Measurements from ENCODE around the gene CREBBP. TPM values are rescaled to one million over a fixed set of nuclear protein-coding genes. Genes with fewer than 3 reads are reported as not detected.

Gene CREBBP
- polyA plus RNA-seq, 1 donor (not counting 4 experiments of a cell fraction or from before 2014, with no cell fraction given) = 5.0 TPM

DNA sequence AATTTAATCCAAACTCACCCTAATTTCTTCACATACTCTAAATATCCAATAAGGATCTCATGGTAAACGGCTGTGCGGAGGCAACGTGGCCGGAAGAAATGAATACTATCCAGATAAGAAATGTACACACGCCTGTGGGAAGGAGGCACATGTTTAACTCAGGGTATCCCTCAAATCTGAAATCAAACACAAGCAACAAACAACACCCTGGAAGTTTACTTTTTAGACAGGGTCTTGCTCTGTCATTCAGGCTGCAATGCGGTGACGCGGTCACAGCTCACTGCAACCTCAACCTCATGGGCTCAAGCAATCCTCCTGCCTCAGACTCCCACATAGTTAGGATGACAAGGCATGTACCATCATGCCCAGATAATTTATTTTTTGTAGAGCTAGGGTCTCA, 142.0 kb downstream of the CREBBP start:
- Histone ChIP-seq H3K36me3 (ENCODE audit: control insufficient read depth in 2 of 2, extremely low read depth in 1 of 2, insufficient read depth in 2 of 2, low read length in 2 of 2) (peaks cover 34 to 47% of the 10 kb centered on the region in 2 experiments), H2AFZ (ENCODE audit: control insufficient read depth, low read length) (no peak overlapping the region), H3K27ac (ENCODE audit: control insufficient read depth, insufficient read depth, low read length) (no peak overlapping the region), H3K79me2 (ENCODE audit: control insufficient read depth, insufficient read depth, low read length) (no peaks in the 10 kb centered on the region), H3K9me1 (ENCODE audit: control insufficient read depth, extremely low read depth, insufficient read depth, low read length) (no peaks in the 10 kb centered on the region), H4K20me1 (ENCODE audit: control insufficient read depth, extremely low read depth, insufficient read depth, low read length) (no peaks in the 10 kb centered on the region), H3K9ac (ENCODE audit: control insufficient read depth, extremely low read depth, insufficient read depth, low read length) (no peak overlapping the region), H3K27me3 (ENCODE audit: control insufficient read depth, extremely low read depth, insufficient read depth, low read length) (no peaks in the 10 kb centered on the region), H3K4me3 (ENCODE audit: control insufficient read depth in 2 of 3, extremely low read depth in 1 of 3, insufficient read depth in 2 of 3, low read depth in 1 of 3, low read length in 3 of 3) (no peak overlapping the region), H3K4me1 (ENCODE audit: control insufficient read depth, extremely low read depth, insufficient read depth, low read length) (no peaks in the 10 kb centered on the region), H3K9me3 (ENCODE audit: control insufficient read depth, low read depth, low read length) (no peaks in the 10 kb centered on the region), H3K4me2 (ENCODE audit: control insufficient read depth, extremely low read depth, insufficient read depth, low read depth, low read length) (no peak overlapping the region)
- TF ChIP-seq, protein P1, sequence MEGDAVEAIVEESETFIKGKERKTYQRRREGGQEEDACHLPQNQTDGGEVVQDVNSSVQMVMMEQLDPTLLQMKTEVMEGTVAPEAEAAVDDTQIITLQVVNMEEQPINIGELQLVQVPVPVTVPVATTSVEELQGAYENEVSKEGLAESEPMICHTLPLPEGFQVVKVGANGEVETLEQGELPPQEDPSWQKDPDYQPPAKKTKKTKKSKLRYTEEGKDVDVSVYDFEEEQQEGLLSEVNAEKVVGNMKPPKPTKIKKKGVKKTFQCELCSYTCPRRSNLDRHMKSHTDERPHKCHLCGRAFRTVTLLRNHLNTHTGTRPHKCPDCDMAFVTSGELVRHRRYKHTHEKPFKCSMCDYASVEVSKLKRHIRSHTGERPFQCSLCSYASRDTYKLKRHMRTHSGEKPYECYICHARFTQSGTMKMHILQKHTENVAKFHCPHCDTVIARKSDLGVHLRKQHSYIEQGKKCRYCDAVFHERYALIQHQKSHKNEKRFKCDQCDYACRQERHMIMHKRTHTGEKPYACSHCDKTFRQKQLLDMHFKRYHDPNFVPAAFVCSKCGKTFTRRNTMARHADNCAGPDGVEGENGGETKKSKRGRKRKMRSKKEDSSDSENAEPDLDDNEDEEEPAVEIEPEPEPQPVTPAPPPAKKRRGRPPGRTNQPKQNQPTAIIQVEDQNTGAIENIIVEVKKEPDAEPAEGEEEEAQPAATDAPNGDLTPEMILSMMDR (optimal IDR thresholded peaks at IDR 0.05 in 1 of 3, IDR thresholded peaks at IDR 0.05 in 1 of 3, conservative IDR thresholded peaks at IDR 0.05 in 1 of 3; ENCODE audit: extremely low read depth in 1 of 3, insufficient read depth in 2 of 3, low read length in 3 of 3) = no peak
- no peak for TF ChIP-seq EZH2 (IDR thresholded peaks at IDR 0.05; ENCODE audit: low read length)
- peak; percentile 32 for FAIRE-seq
- dilution Hi-C loops (cut with MboI; ENCODE audit: extremely low pct_ligation_motif_present, low sequenced_read_pairs) = no loop called here
- DNase-seq (ENCODE audit: low read depth, low spot score) = no peak

- TF ChIP-seq, protein P1 (optimal IDR thresholded peaks at IDR 0.05 in 1 of 3, IDR thresholded peaks at IDR 0.05 in 1 of 3, conservative IDR thresholded peaks at IDR 0.05 in 1 of 3; ENCODE audit: extremely low read depth in 1 of 3, insufficient read depth in 2 of 3, low read length in 3 of 3) = no peak
- no peak for TF ChIP-seq EZH2 (IDR thresholded peaks at IDR 0.05; ENCODE audit: low read length)
- DNase-seq (ENCODE audit: low read depth, low spot score) = no peak
- dilution Hi-C loops (cut with MboI; ENCODE audit: extremely low pct_ligation_motif_present, low sequenced_read_pairs) = no loop called here
Observed at GRCh38 chr16:3738128-3738527, 142.4 kb downstream of the CREBBP start.

More at GRCh38 chr16:3738128-3738527, 142.4 kb downstream of the CREBBP start:
- Histone ChIP-seq H3K9ac (ENCODE audit: control insufficient read depth, extremely low read depth, insufficient read depth, low read length) (no peak overlapping the region), H3K4me3 (ENCODE audit: control insufficient read depth in 2 of 3, extremely low read depth in 1 of 3, insufficient read depth in 2 of 3, low read depth in 1 of 3, low read length in 3 of 3) (no peak overlapping the region), H3K36me3 (ENCODE audit: control insufficient read depth in 2 of 2, extremely low read depth in 1 of 2, insufficient read depth in 2 of 2, low read length in 2 of 2) (peaks cover 32 to 43% of the 10 kb centered on the region in 2 experiments), H2AFZ (ENCODE audit: control insufficient read depth, low read length) (no peak overlapping the region), H3K9me3 (ENCODE audit: control insufficient read depth, low read depth, low read length) (no peaks in the 10 kb centered on the region), H3K4me1 (ENCODE audit: control insufficient read depth, extremely low read depth, insufficient read depth, low read length) (no peaks in the 10 kb centered on the region), H3K4me2 (ENCODE audit: control insufficient read depth, extremely low read depth, insufficient read depth, low read depth, low read length) (no peak overlapping the region), H4K20me1 (ENCODE audit: control insufficient read depth, extremely low read depth, insufficient read depth, low read length) (no peaks in the 10 kb centered on the region), H3K27ac (ENCODE audit: control insufficient read depth, insufficient read depth, low read length) (no peak overlapping the region), H3K79me2 (ENCODE audit: control insufficient read depth, insufficient read depth, low read length) (no peaks in the 10 kb centered on the region), H3K27me3 (ENCODE audit: control insufficient read depth, extremely low read depth, insufficient read depth, low read length) (no peaks in the 10 kb centered on the region), H3K9me1 (ENCODE audit: control insufficient read depth, extremely low read depth, insufficient read depth, low read length) (no peaks in the 10 kb centered on the region)
- no peak for FAIRE-seq
